CD4-positive, alpha-beta T cell (primary cell): ENCODE data around the gene NPAS3. TPM values are rescaled to one million over a fixed set of nuclear protein-coding genes. Genes with fewer than 3 reads are reported as not detected.

Experiments used
- ATAC-seq: fragments of 200-7000 bp; cut with Tn5 transposase; one replicate; pipeline ENCODE4 v1.10.0; 2022; ENCODE audit warnings: mild to moderate bottlenecking; ENCODE audit not compliant: poor library complexity
- CTCF ChIA-PET: fragments of 350-600 bp; sonication (Branson Sonifier 250); formaldehyde crosslinking; loops from one replicate; lab custom pipeline; 2021; ENCODE audit warnings: antibody characterized with exemption, inconsistent platforms; lab: Charles Lee
- POLR2A ChIA-PET: fragments of 350-600 bp; sonication (Branson Sonifier 250); formaldehyde crosslinking; loops from one replicate; lab custom pipeline; 2021; ENCODE audit warnings: antibody characterized with exemption, inconsistent platforms; lab: Charles Lee
- DNase-seq, 14 experiments: peaks; one replicate each; pipeline ENCODE4 v3.0.0-alpha.2; 2013 to 2020; ENCODE audit warnings: mixed read lengths in 2 of 14
- H3K27ac ChIP-seq, 2 donors: one replicate each; pipeline versions ENCODE4 v1.5.1 to v1.7.0; 2013; ENCODE audit warnings: low read length in 2 of 2, low read depth in 1 of 2, mild to moderate bottlenecking in 1 of 2
- H3K27me3 ChIP-seq, 2 experiments: 1 replicate in 1 of 2; 2 replicates in 1 of 2; pipeline versions ENCODE4 v1.6.1 to v1.7.0; 2013; ENCODE audit warnings: low read length in 2 of 2, control low read depth in 1 of 2, mild to moderate bottlenecking in 1 of 2, moderate library complexity in 1 of 2; ENCODE audit not compliant: insufficient read depth in 2 of 2, control insufficient read depth in 1 of 2
- H3K36me3 ChIP-seq: one replicate; pipeline ENCODE4 v1.6.1; 2013; ENCODE audit warnings: low read length, control low read depth; ENCODE audit not compliant: insufficient read depth
- H3K4me1 ChIP-seq: one replicate; pipeline ENCODE4 v1.6.1; 2013; ENCODE audit warnings: low read length, control low read depth; ENCODE audit not compliant: insufficient read depth
- H3K4me3 ChIP-seq: one replicate; pipeline ENCODE4 v1.5.1; 2013; ENCODE audit warnings: mild to moderate bottlenecking, low read length, moderate library complexity
- H3K9me3 ChIP-seq, 2 experiments: 1 replicate in 1 of 2; 2 replicates in 1 of 2; pipeline versions ENCODE4 v1.6.1 to v1.7.0; 2013; ENCODE audit warnings: low read length in 2 of 2, mild to moderate bottlenecking in 2 of 2, control low read depth in 1 of 2, moderate library complexity in 1 of 2; ENCODE audit not compliant: control insufficient read depth in 1 of 2, insufficient read depth in 1 of 2
- H3K27ac Mint-ChIP-seq: one replicate; pipeline ENCODE4 v1.8.0; 2020; ENCODE audit warnings: mixed read lengths
- H3K27me3 Mint-ChIP-seq: one replicate; pipeline ENCODE4 v1.8.0; 2021; ENCODE audit warnings: mixed read lengths
- H3K36me3 Mint-ChIP-seq: one replicate; pipeline ENCODE4 v1.8.0; 2021; ENCODE audit warnings: low read depth, mixed read lengths
- H3K4me1 Mint-ChIP-seq: one replicate; pipeline ENCODE4 v1.8.0; 2021; ENCODE audit warnings: low read depth, mixed read lengths
- H3K4me3 Mint-ChIP-seq: one replicate; pipeline ENCODE4 v1.8.0; 2020; ENCODE audit warnings: mild to moderate bottlenecking, mixed read lengths
- H3K9me3 Mint-ChIP-seq: one replicate; pipeline ENCODE4 v1.8.0; 2020; ENCODE audit warnings: mixed read lengths
- intact Hi-C, 2 experiments: fragments of 100-400 bp; cut with DNase I in 1 of 2; cut with micrococcal nuclease in 1 of 2; formaldehyde crosslinking; loops; one replicate each; pipeline versions ENCODE4 v1.15.1 to v1.9.0; 2023 to 2025; cut with DNase I, micrococcal nuclease
- total RNA-seq, 174 experiments: library from RNA in 2 of 174; stranded (reverse) in 2 of 174; gene quantifications; one replicate each; pipeline ENCODE4 v1.2.3 and lab custom pipeline; 2021 to 2026
- TF ChIP-seq, protein P1 (sequence below): fragments of 200-600 bp; IDR thresholded peaks from one replicate; pipeline ENCODE4 v1.8.0; 2022; ENCODE audit warnings: antibody characterized with exemption, mild to moderate bottlenecking

The NPAS3 gene
- total RNA-seq, 2 experiments from 2014 or later, result not detected

DNA sequence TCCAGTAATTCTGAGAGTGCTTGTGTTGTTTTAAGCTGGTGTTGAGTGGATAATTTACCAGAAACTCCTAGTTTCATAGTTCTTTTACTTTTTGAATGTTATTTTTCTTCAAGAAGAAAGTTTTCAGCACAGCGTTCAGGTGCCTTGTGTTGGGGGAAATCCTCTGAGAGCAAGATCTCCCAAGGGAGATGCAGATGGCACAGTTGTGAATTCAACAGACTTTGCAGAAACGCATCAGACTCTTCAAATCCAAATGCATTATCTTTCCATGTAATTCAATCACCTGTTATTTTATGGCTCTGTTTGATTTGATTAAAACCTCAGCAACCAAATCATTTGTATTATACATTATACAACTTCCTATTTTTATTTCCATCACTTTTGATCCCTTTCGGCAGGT lies 572.3 kb downstream of the NPAS3 start:
- no peaks in the 10 kb centered on the region for H3K4me1 ChIP-seq
- ATAC-seq (no peak), DNase-seq (no peak)
- peaks cover 2% of the 10 kb centered on the region for H3K9me3 Mint-ChIP-seq
- H3K36me3 ChIP-seq, result no peaks in the 10 kb centered on the region
- H3K9me3 ChIP-seq, result no peaks in the 10 kb centered on the region
- ChIA-PET POLR2A (no interaction called here), CTCF (no interaction called here)
- no peaks in the 10 kb centered on the region for H3K4me1 Mint-ChIP-seq
- H3K4me3 ChIP-seq, result no peak overlapping the region
- no peaks in the 10 kb centered on the region for H3K27me3 Mint-ChIP-seq
- no peak overlapping the region for H3K4me3 Mint-ChIP-seq
- H3K27ac Mint-ChIP-seq, result no peak overlapping the region
- no peaks in the 10 kb centered on the region for H3K27me3 ChIP-seq
- intact Hi-C loops, result no loop called here
- no peaks in the 10 kb centered on the region for H3K36me3 Mint-ChIP-seq
- TF ChIP-seq, protein P1, sequence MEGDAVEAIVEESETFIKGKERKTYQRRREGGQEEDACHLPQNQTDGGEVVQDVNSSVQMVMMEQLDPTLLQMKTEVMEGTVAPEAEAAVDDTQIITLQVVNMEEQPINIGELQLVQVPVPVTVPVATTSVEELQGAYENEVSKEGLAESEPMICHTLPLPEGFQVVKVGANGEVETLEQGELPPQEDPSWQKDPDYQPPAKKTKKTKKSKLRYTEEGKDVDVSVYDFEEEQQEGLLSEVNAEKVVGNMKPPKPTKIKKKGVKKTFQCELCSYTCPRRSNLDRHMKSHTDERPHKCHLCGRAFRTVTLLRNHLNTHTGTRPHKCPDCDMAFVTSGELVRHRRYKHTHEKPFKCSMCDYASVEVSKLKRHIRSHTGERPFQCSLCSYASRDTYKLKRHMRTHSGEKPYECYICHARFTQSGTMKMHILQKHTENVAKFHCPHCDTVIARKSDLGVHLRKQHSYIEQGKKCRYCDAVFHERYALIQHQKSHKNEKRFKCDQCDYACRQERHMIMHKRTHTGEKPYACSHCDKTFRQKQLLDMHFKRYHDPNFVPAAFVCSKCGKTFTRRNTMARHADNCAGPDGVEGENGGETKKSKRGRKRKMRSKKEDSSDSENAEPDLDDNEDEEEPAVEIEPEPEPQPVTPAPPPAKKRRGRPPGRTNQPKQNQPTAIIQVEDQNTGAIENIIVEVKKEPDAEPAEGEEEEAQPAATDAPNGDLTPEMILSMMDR, result no peak
- H3K27ac ChIP-seq, result no peak overlapping the region

GRCh38 chr14:33511851-33512640 lies 573.4 kb downstream of the NPAS3 start:
- peaks cover 2% of the 10 kb centered on the region for H3K9me3 Mint-ChIP-seq
- no peaks in the 10 kb centered on the region for H3K27me3 ChIP-seq
- no peak for DNase-seq
- CTCF ChIA-PET, result no interaction called here
- H3K4me1 ChIP-seq, result no peaks in the 10 kb centered on the region
- no peak overlapping the region for H3K27ac ChIP-seq
- ATAC-seq, result no peak
- TF ChIP-seq, protein P1, result no peak
- H3K4me3 ChIP-seq, result no peak overlapping the region
- H3K27me3 Mint-ChIP-seq, result no peaks in the 10 kb centered on the region
- no peaks in the 10 kb centered on the region for H3K36me3 Mint-ChIP-seq
- intact Hi-C loops, result no loop called here
- H3K9me3 ChIP-seq, result no peaks in the 10 kb centered on the region
- no peaks in the 10 kb centered on the region for H3K4me1 Mint-ChIP-seq
- H3K36me3 ChIP-seq, result no peaks in the 10 kb centered on the region
- POLR2A ChIA-PET, result no interaction called here
- no peak overlapping the region for H3K4me3 Mint-ChIP-seq
- H3K27ac Mint-ChIP-seq, result no peak overlapping the region

GRCh38 chr14:33515441-33515840 lies 576.8 kb downstream of the NPAS3 start:
- ChIA-PET POLR2A (no interaction called here), CTCF (no interaction called here)
- H3K36me3 ChIP-seq, result no peaks in the 10 kb centered on the region
- Mint-ChIP-seq H3K9me3 (peaks cover 2% of the 10 kb centered on the region), H3K4me3 (no peak overlapping the region), H3K4me1 (no peaks in the 10 kb centered on the region), H3K27me3 (no peaks in the 10 kb centered on the region), H3K27ac (no peak overlapping the region), H3K36me3 (no peaks in the 10 kb centered on the region)
- H3K27ac ChIP-seq, result no peak overlapping the region
- no peak overlapping the region for H3K4me3 ChIP-seq
- no peaks in the 10 kb centered on the region for H3K9me3 ChIP-seq
- DNase-seq, result no peak
- no peak for ATAC-seq
- H3K4me1 ChIP-seq, result no peaks in the 10 kb centered on the region
- H3K27me3 ChIP-seq, result peaks cover 0 to 4% of the 10 kb centered on the region in 2 experiments
- TF ChIP-seq, protein P1, result no peak
- intact Hi-C loops, result no loop called here
